GM12864 (cell line): Measurements from ENCODE around the gene CDC42EP1.
"Not testable (repeated sequence)": the region's sequence is repeated elsewhere in the genome, so short reads cannot be mapped to it uniquely, and the experiment has no call there.

Experiments used
- DNase-seq: peaks from one replicate; pipeline ENCODE4 v3.0.0-alpha.2; 2011; ENCODE audit warnings: low read depth
- H3K4me3 ChIP-seq: 2 replicates; pipeline ENCODE4 v1.5.1; 2011; ENCODE audit warnings: mild to moderate bottlenecking, low read depth, low read length, control low read depth
- CTCF ChIP-seq: IDR thresholded peaks from 2 replicates; pipeline ENCODE4 v1.5.1; 2011; ENCODE audit warnings: low read depth, mild to moderate bottlenecking, moderate library complexity, low read length, control low read depth, inconsistent platforms; ENCODE audit errors: missing control alignments

The CDC42EP1 gene

DNA sequence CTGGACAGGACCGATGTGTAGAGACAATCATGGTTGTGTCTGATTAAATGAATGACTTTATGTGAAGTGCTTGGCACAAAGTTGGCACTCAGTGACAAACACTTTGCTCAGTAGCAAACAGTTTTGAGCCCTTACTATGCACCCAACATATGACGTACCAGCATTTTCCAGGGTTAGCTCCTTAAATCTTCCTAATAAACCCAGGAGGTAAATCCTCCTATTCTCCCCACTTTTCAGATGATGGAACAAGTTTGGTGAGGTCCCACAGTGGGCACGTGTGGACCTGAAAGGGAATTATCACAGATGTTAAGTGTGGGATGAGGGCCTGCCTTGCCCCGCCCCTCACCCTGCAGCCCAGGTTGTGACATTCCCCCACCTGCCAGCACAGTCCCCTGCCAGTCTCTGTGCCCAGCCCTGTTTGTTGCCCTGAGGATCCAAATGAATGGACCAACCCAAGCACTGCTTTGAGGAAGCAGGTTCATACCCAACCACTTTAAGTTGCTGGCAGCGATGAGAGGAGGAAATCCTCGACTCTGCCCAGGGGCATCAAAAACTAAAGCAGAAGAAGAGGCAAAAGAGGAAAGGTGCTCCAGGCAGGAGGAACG, 34.4 kb upstream of the CDC42EP1 start:
- no peak overlapping the region for H3K4me3 ChIP-seq
- no peak for DNase-seq
- no peak for TF ChIP-seq CTCF

DNA sequence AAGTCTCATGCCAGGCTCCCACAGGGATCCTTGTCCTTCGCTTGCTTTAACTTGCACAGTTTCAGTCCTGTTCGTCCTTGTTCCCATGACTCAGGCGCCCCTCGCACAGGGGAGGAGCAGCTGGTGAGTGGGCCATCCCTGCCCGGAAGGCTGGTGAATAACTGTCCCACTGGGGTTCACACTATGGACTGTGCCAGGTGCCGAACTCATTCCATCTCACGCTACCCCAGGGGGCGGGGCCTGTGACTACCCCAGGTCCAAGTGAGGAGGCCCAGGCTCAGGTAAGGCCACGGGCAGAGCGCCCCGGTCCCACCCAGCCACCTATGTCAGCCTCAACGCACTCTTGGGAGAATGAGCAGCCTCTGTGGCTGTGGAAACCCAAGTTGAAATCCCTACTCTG, 33.9 kb upstream of the CDC42EP1 start:
- no peak for DNase-seq
- no peak for TF ChIP-seq CTCF

DNA sequence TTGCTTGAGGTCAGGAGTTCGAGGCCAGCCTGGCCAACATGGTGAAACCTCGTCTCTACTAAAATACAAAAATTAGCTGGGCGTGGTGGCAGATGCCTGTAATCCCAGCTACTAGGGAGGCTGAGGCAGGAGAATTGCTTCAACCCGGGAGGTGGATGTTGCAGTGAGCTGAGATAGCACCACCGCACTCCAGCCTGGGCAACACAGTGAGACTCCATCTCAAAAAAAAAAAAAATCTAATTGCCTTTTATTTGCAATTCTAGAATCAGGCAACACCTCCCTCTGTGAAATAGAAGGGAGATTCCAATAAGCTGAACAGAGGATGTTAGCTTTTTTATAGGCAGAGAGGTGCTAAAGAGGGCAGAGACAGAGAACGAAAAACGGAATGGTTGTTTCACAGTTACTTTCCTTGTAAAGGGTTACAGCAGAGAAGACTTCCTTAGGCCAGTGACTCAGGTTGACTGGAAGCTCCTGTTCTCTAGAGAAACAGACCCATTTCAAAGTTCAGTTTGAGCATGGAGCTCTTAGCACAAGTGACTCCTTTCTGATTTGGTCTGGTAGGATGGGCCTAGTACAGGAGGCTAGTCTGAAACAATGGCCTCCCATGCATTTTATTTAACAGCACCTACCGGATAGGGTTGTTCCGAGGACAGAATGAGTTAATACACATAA, 33.1 kb upstream of the CDC42EP1 start:
- DNase-seq = not testable (repeated sequence)

More for the DNA sequence above, 33.9 kb upstream of the CDC42EP1 start:
- H3K4me3 ChIP-seq = no peak overlapping the region

GRCh38 chr22:37527952-37528351, 32.3 kb upstream of the CDC42EP1 start:
- H3K4me3 ChIP-seq, DNase-seq: not testable (repeated sequence)

More for the DNA sequence above, 33.1 kb upstream of the CDC42EP1 start:
- H3K4me3 ChIP-seq = not testable (repeated sequence)

DNA sequence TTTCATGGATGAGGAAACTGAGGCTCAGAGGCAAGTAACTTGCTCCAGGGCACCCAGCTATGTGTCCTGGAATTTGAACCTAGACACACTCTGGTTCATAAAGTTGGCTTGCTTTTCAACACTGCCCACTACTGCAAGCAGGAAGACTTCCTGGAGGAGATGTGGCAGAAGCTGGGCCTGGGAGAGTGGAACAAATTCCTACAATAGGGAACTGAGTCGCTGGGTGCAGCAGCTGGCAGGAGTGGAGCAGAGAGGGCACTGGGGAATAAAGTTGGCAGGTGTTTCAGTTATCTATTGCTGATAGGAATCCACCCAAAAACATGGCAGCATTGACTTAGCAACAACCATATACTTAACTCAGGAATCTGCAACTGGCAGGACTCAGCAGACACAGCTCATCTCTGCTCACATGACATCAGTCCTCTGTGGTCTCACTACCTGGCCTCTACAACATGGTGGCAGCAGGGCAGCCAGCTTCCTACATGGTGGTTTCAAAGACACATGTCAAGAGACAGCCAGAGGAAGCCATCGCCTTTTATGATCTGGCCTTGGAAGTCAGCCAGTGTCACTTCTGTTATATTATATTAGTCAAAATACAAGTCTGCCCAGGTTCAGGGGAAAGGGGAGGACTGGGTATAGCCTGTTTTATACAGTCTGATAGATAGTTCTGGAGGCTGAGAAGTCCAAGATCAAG, 30.5 kb upstream of the CDC42EP1 start:
- TF ChIP-seq CTCF = no peak
- DNase-seq = no peak
- H3K4me3 ChIP-seq = no peak overlapping the region

DNA sequence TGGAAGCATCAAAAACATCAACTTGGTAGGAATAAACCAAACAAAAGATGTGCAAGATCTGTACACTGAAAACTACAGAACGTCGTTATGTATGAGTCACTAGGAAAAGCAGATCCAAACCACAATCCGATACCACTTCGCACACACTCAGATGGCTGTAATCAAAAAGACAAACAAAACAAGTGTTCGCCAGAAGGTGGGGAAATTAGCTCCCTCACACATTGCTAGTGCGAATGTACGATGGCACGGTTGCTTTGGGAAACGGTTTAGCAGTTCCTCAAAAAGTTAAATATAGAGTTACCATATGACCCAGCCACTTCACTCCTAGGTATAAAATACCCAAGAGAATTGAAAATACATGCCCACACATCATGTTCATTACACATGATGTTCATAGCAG, 26.3 kb upstream of the CDC42EP1 start:
- DNase-seq = no peak
- no peak overlapping the region for H3K4me3 ChIP-seq
- TF ChIP-seq CTCF = no peak

- H3K4me3 ChIP-seq = no peak overlapping the region
- no peak for DNase-seq
- no peak for TF ChIP-seq CTCF
Observed at GRCh38 chr22:37534445-37534844, 25.8 kb upstream of the CDC42EP1 start.

DNA sequence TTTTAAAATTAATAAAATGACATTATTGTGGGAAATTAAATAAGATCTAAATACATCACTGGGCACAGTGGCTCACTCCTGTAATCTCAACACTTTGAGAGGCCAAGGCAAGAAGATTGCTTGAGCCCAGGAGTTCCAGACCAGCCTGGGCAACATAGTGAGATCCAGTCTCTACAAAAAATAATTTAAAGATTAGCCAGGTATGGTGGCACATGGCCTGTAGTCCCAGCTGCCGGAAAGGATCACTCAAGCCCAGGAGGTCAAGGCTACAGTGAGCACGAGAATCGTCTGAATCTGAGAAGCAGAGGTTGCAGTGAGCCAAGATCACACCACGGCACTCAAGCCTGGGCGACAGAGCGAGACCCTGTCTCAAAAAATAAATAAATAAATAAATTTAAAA, 25.1 kb upstream of the CDC42EP1 start:
- TF ChIP-seq CTCF = no peak

More for the DNA sequence above, 25.1 kb upstream of the CDC42EP1 start:
- no peak for DNase-seq
- no peak overlapping the region for H3K4me3 ChIP-seq
